BJ (cell line): ENCODE data around the gene HDDC3. TPM values are rescaled to one million over a fixed set of nuclear protein-coding genes. Genes with fewer than 3 reads are reported as not detected.

Experiments
- CTCF ChIA-PET: fragments of 350-600 bp; formaldehyde crosslinking; extraction: SDS; loops from one replicate; lab custom pipeline; 2021; ENCODE audit warnings: antibody characterized with exemption, inconsistent platforms; lab: Yijun Ruan, JAX
- POLR2A ChIA-PET: fragments of 300-600 bp; sonication (Branson Sonifier 250); formaldehyde crosslinking; extraction: SDS; loops from one replicate; lab custom pipeline; 2021; ENCODE audit warnings: antibody characterized with exemption; lab: Charles Lee
- DNase-seq: peaks from one replicate; pipeline ENCODE4 v3.0.0-alpha.2; 2011; ENCODE audit warnings: low read depth
- H3K27me3 ChIP-seq: 2 replicates; pipeline ENCODE4 v1.6.0; 2011; ENCODE audit warnings: low read length; ENCODE audit not compliant: control insufficient read depth, insufficient read depth
- H3K36me3 ChIP-seq: 2 replicates; pipeline ENCODE4 v1.5.1; 2011; ENCODE audit warnings: low read length; ENCODE audit not compliant: control insufficient read depth, insufficient read depth
- H3K4me3 ChIP-seq: 2 replicates; pipeline ENCODE4 v1.5.1; 2011; ENCODE audit warnings: low read depth, mild to moderate bottlenecking, control low read depth, low read length
- polyA plus RNA-seq: library from polyadenylated mRNA; depleted of rRNA; stranded (reverse); fragments of >200 nt; gene quantifications from 2 replicates; pipeline ENCODE4 v1.2.3, GENCODE V29; 2011
- TF ChIP-seq, protein P1 (sequence below): IDR thresholded peaks from 2 replicates; pipeline ENCODE4 v1.5.1; 2011; ENCODE audit warnings: low read depth, mild to moderate bottlenecking, control low read depth, inconsistent platforms, low read length, moderate library complexity; ENCODE audit not compliant: insufficient read depth

HDDC3 gene
- polyA plus RNA-seq, 1 experiment = 12.3 TPM

DNA sequence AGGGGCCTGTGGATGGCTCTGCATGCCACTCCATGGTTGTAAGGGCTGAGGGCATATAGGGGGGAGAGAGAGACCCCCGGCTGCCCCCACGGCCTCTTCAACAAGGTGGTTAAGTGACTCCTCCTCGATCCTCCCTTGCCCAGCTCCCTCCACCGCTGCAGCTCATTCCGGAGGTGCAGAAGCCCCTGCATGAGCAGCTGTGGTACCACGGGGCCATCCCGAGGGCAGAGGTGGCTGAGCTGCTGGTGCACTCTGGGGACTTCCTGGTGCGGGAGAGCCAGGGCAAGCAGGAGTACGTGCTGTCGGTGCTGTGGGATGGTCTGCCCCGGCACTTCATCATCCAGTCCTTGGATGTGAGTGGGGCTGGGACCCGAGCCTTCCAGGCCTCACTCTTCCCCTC lies 41.5 kb downstream of the HDDC3 start:
- CTCF ChIA-PET = interaction anchor here (1.2 to 1.8 kb wide), 2 partner anchors 11 to 243 kb away, joined by 4 to 6 read pairs; no protein-coding TSS in a partner anchor
- Histone ChIP-seq H3K36me3 (peaks cover 23% of the 10 kb centered on the region), H3K27me3 (no peaks in the 10 kb centered on the region), H3K4me3 (no peak overlapping the region)
- DNase-seq = no peak
- POLR2A ChIA-PET = no interaction called here
- TF ChIP-seq, protein P1, sequence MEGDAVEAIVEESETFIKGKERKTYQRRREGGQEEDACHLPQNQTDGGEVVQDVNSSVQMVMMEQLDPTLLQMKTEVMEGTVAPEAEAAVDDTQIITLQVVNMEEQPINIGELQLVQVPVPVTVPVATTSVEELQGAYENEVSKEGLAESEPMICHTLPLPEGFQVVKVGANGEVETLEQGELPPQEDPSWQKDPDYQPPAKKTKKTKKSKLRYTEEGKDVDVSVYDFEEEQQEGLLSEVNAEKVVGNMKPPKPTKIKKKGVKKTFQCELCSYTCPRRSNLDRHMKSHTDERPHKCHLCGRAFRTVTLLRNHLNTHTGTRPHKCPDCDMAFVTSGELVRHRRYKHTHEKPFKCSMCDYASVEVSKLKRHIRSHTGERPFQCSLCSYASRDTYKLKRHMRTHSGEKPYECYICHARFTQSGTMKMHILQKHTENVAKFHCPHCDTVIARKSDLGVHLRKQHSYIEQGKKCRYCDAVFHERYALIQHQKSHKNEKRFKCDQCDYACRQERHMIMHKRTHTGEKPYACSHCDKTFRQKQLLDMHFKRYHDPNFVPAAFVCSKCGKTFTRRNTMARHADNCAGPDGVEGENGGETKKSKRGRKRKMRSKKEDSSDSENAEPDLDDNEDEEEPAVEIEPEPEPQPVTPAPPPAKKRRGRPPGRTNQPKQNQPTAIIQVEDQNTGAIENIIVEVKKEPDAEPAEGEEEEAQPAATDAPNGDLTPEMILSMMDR = no peak

DNA sequence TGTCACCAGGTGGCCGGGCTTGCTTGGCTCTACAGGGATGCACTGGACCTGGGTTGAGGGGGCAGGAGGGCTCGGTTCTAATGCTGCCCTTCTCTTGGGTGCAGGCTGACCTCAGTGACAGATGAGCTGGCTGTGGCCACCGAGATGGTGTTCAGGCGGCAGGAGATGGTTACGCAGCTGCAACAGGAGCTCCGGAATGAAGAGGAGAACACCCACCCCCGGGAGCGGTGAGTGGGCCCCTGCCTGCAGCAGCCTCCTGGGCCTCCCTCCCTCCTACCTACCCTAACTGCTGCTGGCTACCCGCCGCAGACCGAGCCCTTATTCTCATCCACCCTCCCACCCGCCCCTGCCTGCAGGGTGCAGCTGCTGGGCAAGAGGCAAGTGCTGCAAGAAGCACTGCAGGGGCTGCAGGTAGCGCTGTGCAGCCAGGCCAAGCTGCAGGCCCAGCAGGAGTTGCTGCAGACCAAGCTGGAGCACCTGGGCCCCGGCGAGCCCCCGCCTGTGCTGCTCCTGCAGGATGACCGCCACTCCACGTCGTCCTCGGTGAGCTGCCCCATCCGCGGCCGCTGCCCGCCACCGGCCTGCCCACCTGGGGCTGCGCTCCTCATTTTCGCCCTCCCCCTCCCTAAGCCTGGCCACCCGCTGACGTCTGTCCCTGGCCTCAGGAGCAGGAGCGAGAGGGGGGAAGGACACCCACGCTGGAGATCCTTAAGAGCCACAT lies 42.5 kb downstream of the HDDC3 start:
- no peak for DNase-seq
- CTCF ChIA-PET = interaction anchor here (0.9 to 1.8 kb wide), 3 partner anchors 12 to 242 kb away, joined by 4 to 6 read pairs (median 4); no protein-coding TSS in a partner anchor
- H3K4me3 ChIP-seq = no peak overlapping the region
- POLR2A ChIA-PET = no interaction called here
- peaks cover 21% of the 10 kb centered on the region for H3K36me3 ChIP-seq
- H3K27me3 ChIP-seq = no peaks in the 10 kb centered on the region
- TF ChIP-seq, protein P1 = no peak

DNA sequence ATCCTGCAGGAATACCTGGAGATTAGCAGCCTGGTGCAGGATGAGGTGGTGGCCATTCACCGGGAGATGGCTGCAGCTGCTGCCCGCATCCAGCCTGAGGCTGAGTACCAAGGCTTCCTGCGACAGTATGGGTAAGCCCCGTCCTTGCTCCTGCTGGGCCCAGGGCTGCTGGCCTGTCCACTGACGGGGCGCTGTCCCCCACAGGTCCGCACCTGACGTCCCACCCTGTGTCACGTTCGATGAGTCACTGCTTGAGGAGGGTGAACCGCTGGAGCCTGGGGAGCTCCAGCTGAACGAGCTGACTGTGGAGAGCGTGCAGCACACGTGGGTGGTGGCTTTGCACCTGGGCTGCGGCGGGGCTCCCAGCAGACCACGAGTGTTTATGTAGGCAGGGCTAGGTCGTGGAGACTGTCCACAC lies 43.0 kb downstream of the HDDC3 start:
- DNase-seq = no peak
- ChIA-PET POLR2A (no interaction called here), CTCF (interaction anchor here (0.9 to 1.8 kb wide), 3 partner anchors 13 to 241 kb away, joined by 3 to 6 read pairs (median 4); no protein-coding TSS in a partner anchor)
- TF ChIP-seq, protein P1 = no peak
- Histone ChIP-seq H3K36me3 (peaks cover 21% of the 10 kb centered on the region), H3K4me3 (no peak overlapping the region), H3K27me3 (no peaks in the 10 kb centered on the region)

DNA sequence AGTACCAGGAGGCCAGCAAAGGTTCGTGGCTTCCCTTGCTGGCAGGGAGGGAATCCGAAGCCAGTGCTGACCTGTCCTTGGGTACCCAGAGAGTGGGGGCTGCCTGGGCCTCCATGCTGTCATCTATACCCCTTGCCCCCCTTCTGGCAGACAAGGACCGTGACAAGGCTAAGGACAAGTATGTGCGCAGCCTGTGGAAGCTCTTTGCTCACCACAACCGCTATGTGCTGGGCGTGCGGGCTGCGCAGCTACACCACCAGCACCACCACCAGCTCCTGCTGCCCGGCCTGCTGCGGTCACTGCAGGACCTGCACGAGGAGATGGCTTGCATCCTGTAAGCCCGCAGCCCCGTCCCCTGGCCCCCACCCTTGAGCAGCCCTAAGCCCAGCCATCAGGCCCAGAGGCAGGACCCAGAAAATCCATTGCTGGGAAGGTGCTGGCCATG lies 45.3 kb downstream of the HDDC3 start:
- POLR2A ChIA-PET = no interaction called here

DNA sequence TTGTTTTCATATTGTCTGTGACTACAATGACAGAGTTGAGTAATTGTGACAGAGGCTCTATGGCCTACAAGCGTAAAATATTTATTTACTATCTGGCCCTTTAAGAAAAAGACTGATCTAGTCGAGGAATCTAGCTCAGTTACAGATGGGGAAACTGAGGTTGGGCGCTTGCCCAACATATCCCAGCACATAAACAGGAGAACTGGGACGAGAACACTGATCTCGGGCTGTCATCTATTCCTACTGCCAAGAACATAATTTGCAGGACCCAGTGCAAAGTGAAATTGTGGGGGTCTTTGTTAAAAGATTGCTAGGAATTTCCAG lies 46.1 kb downstream of the HDDC3 start:
- DNase-seq = no peak
- Histone ChIP-seq H3K4me3 (no peak overlapping the region), H3K36me3 (peaks cover 19% of the 10 kb centered on the region), H3K27me3 (no peaks in the 10 kb centered on the region)
- ChIA-PET CTCF (interaction anchor here (0.6 to 4.2 kb wide), 50 partner anchors 11 to 1032 kb away, joined by 3 to 73 read pairs (median 4); partner anchors contain the start of genes BLM, HDDC3 and UNC45A), POLR2A (no interaction called here)
- TF ChIP-seq, protein P1 = no peak

More for the DNA sequence above, 45.3 kb downstream of the HDDC3 start:
- TF ChIP-seq, protein P1 = no peak
- CTCF ChIA-PET = interaction anchor here (0.8 to 4.2 kb wide), 13 partner anchors 11 to 567 kb away, joined by 3 to 73 read pairs (median 18); partner anchors contain the start of genes HDDC3 and UNC45A
- Histone ChIP-seq H3K36me3 (peaks cover 20% of the 10 kb centered on the region), H3K4me3 (no peak overlapping the region), H3K27me3 (no peaks in the 10 kb centered on the region)
- DNase-seq = no peak
